Calu3 (cell line): ENCODE measurements around the gene BARX1. TPM values are rescaled to one million over a fixed set of nuclear protein-coding genes. Genes with fewer than 3 reads are reported as not detected.

Experiments
- BruUV-seq: library from RNA; stranded (reverse); fragments of 400-500 nt; replicated peaks from 2 replicates; lab custom pipeline; 2021; lab: Mats Ljungman, UMichigan
- CTCF ChIA-PET: fragments of 300-600 bp; sonication (Branson Sonifier 250); formaldehyde crosslinking; loops from one replicate; lab custom pipeline; 2022; ENCODE audit warnings: antibody characterized with exemption; lab: Charles Lee
- DNase-seq: peaks from one replicate; pipeline ENCODE4 v3.0.0; 2022
- H3K27ac Mint-ChIP-seq: one replicate; pipeline ENCODE4 v1.8.0; 2022; ENCODE audit warnings: mixed read lengths; ENCODE audit not compliant: unreplicated experiment
- H3K27me3 Mint-ChIP-seq: one replicate; pipeline ENCODE4 v1.8.0; 2022; ENCODE audit warnings: mixed read lengths; ENCODE audit not compliant: unreplicated experiment
- H3K36me3 Mint-ChIP-seq: one replicate; pipeline ENCODE4 v1.8.0; 2022; ENCODE audit warnings: mild to moderate bottlenecking, moderate library complexity, mixed read lengths; ENCODE audit not compliant: insufficient read depth, unreplicated experiment
- H3K4me1 Mint-ChIP-seq: one replicate; pipeline ENCODE4 v1.8.0; 2022; ENCODE audit warnings: mild to moderate bottlenecking, low read depth, mixed read lengths; ENCODE audit not compliant: unreplicated experiment
- H3K4me3 Mint-ChIP-seq: one replicate; pipeline ENCODE4 v1.8.0; 2022; ENCODE audit warnings: mild to moderate bottlenecking, low read depth, moderate library complexity, mixed read lengths; ENCODE audit not compliant: unreplicated experiment
- H3K9me3 Mint-ChIP-seq: one replicate; pipeline ENCODE4 v1.8.0; 2022; ENCODE audit warnings: low read depth, mixed read lengths; ENCODE audit not compliant: unreplicated experiment
- intact Hi-C: fragments of 100-400 bp; cut with micrococcal nuclease; formaldehyde crosslinking; loops from one replicate; pipeline ENCODE4 v1.10.0; 2022; ENCODE audit not compliant: unreplicated experiment
- total RNA-seq: library from RNA; stranded (reverse); gene quantifications from 2 replicates; pipeline ENCODE4 v1.2.3, GENCODE V29; 2022
- TF ChIP-seq, protein P1 (sequence below): fragments of 200-600 bp; IDR thresholded peaks from one replicate; pipeline ENCODE4 v1.8.0; 2022; ENCODE audit warnings: antibody characterized with exemption; ENCODE audit not compliant: unreplicated experiment

The BARX1 gene
- total RNA-seq, 1 experiment from 2014 or later: not detected

DNA sequence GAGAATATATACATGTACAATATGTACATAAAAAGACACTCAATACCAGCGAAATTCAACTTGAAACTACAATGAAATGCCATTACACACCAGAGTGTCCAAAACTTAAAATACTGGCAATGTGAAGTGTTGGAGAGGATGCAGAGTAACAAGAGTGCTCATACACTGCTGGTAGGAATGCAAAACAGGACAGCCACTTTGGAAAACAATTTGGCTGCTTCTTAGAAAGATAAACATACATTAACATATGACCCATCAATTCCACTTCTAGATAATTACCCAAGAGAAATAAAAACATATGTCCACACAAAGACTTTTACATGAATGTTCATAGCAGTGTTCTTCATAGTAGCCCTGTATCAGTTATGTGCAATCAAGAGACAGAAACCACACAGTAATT, 39.4 kb upstream of the BARX1 start:
- Mint-ChIP-seq H3K4me3 (no peak overlapping the region), H3K27me3 (peaks cover 59% of the 10 kb centered on the region), H3K36me3 (no peaks in the 10 kb centered on the region), H3K27ac (no peak overlapping the region), H3K9me3 (peaks cover 6% of the 10 kb centered on the region), H3K4me1 (no peaks in the 10 kb centered on the region)
- CTCF ChIA-PET: no interaction called here
- intact Hi-C loops: no loop called here
- TF ChIP-seq, protein P1, sequence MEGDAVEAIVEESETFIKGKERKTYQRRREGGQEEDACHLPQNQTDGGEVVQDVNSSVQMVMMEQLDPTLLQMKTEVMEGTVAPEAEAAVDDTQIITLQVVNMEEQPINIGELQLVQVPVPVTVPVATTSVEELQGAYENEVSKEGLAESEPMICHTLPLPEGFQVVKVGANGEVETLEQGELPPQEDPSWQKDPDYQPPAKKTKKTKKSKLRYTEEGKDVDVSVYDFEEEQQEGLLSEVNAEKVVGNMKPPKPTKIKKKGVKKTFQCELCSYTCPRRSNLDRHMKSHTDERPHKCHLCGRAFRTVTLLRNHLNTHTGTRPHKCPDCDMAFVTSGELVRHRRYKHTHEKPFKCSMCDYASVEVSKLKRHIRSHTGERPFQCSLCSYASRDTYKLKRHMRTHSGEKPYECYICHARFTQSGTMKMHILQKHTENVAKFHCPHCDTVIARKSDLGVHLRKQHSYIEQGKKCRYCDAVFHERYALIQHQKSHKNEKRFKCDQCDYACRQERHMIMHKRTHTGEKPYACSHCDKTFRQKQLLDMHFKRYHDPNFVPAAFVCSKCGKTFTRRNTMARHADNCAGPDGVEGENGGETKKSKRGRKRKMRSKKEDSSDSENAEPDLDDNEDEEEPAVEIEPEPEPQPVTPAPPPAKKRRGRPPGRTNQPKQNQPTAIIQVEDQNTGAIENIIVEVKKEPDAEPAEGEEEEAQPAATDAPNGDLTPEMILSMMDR: no peak
- DNase-seq: no peak
- BruUV-seq: no TSS peak

DNA sequence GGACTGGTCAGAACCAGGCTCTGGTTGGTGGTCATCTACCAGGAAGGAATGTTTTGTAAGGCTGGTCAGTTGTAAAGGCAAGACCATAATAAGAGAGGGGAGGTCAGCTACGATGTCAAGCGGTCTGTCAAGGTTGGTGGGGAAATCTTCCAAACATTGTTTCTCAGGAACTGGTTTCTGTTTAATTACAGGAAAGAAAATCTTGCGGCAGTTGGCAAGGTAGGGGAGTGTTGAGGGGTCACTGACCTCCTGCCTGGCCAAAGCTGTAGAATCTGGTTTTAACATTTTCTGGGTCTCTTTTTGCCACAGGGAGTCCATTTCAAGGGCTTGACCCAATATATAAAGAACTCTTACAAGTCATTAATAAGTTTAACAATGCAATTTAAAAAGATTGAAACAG, 39.0 kb upstream of the BARX1 start:
- intact Hi-C loops: no loop called here
- CTCF ChIA-PET: no interaction called here

DNA sequence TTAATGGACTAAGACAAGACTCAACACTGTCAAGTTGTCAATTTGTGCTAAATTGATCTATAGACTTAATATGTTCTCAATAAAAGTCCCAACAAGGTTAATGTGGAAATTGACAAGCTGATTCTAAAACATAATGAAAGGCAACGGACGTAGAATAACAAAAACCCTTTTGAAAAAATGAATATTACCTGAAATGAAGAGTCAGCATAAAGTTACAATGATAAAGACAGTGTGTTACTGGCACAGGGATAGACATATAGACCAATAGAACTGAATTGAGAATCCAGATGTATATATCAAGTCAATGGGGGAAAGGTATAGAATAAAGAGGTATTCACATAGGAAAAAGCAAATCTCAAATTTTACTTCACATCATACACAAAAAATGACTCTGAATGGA, 37.7 kb upstream of the BARX1 start:
- TF ChIP-seq, protein P1: no peak
- CTCF ChIA-PET: no interaction called here
- Mint-ChIP-seq H3K4me1 (no peaks in the 10 kb centered on the region), H3K4me3 (no peak overlapping the region), H3K27ac (no peak overlapping the region), H3K36me3 (no peaks in the 10 kb centered on the region), H3K27me3 (peaks cover 58% of the 10 kb centered on the region), H3K9me3 (peaks cover 6% of the 10 kb centered on the region)
- intact Hi-C loops: no loop called here
- DNase-seq: no peak
- no TSS peak for BruUV-seq

More for the DNA sequence above, 39.0 kb upstream of the BARX1 start:
- no peak for DNase-seq
- no TSS peak for BruUV-seq
- TF ChIP-seq, protein P1: no peak
- Mint-ChIP-seq H3K4me3 (no peak overlapping the region), H3K4me1 (no peaks in the 10 kb centered on the region), H3K27ac (no peak overlapping the region), H3K36me3 (no peaks in the 10 kb centered on the region), H3K9me3 (peaks cover 6% of the 10 kb centered on the region), H3K27me3 (peaks cover 59% of the 10 kb centered on the region)

DNA sequence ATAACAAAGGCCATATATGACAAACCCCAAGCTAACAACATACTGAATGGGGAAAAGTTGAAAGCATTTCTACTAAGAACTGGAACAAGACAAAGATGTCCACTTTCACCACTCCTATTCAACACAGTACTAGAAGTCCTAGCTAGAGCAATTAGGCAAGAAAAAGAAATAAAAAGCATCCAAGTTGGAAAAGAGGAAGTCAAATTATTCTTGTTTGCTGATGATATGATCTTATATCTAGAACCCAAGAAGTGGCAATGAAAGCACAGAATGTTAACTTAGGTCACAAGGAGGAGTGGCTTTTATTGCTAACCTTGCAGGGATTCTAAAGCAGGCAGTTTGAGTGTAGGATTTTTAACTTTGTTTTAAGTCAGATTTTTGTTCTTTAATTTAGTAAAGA, 35.3 kb upstream of the BARX1 start:
- no peaks in the 10 kb centered on the region for H3K4me1 Mint-ChIP-seq
- TF ChIP-seq, protein P1: no peak
- intact Hi-C loops: no loop called here
- H3K27ac Mint-ChIP-seq: no peak overlapping the region
- no peak overlapping the region for H3K4me3 Mint-ChIP-seq
- peaks cover 58% of the 10 kb centered on the region for H3K27me3 Mint-ChIP-seq
- H3K9me3 Mint-ChIP-seq: peaks cover 6% of the 10 kb centered on the region
- BruUV-seq: no TSS peak
- no peak for DNase-seq
- no peaks in the 10 kb centered on the region for H3K36me3 Mint-ChIP-seq
- CTCF ChIA-PET: no interaction called here

DNA sequence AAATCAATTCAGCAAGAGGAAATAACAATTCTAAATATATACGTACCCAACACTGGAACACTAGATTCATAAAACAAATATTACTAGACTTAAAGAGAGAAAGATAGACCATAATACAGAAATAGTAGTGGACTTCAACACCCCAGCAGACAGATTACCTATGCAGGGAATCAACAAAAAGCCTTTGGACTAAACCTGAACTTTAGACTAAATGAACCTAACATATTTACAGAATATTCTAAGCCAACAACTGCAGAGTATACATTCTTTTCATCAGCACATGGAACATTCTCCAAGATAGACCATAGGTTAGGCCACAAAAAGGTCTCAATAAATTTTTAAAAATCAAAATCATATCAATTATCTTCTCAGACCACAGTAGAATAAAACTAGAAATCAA, 32.9 kb upstream of the BARX1 start:
- TF ChIP-seq, protein P1: no peak
- no TSS peak for BruUV-seq
- no peak overlapping the region for H3K4me3 Mint-ChIP-seq

More for the DNA sequence above, 32.9 kb upstream of the BARX1 start:
- Mint-ChIP-seq H3K27me3 (peaks cover 34% of the 10 kb centered on the region), H3K27ac (no peak overlapping the region), H3K4me1 (no peaks in the 10 kb centered on the region), H3K36me3 (no peaks in the 10 kb centered on the region), H3K9me3 (peaks cover 6% of the 10 kb centered on the region)
- intact Hi-C loops: no loop called here
- no peak for DNase-seq
- CTCF ChIA-PET: no interaction called here
